Measurements from ENCODE around the gene COBL.

DNA sequence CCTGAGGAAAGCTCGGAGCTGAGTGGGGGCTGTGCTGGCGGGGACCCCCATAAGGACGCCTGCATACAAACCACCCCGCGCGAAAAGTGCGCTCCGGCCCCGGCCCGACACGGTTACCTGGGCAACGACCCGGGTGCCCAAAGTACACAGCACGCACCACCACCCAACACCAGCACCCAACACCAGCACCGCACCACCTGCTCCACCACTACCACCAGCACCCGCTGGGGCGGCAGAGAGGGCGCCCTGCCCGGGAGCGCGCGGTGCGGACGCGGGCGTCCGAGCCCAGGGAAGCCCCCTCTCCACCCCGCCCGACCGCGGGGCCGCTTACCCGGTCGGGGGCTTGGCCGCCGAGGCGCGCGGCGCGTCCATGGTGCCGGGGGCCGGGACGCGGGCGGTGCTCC lies 345 bp downstream of the COBL start:
- TF ChIP-seq, protein P1, sequence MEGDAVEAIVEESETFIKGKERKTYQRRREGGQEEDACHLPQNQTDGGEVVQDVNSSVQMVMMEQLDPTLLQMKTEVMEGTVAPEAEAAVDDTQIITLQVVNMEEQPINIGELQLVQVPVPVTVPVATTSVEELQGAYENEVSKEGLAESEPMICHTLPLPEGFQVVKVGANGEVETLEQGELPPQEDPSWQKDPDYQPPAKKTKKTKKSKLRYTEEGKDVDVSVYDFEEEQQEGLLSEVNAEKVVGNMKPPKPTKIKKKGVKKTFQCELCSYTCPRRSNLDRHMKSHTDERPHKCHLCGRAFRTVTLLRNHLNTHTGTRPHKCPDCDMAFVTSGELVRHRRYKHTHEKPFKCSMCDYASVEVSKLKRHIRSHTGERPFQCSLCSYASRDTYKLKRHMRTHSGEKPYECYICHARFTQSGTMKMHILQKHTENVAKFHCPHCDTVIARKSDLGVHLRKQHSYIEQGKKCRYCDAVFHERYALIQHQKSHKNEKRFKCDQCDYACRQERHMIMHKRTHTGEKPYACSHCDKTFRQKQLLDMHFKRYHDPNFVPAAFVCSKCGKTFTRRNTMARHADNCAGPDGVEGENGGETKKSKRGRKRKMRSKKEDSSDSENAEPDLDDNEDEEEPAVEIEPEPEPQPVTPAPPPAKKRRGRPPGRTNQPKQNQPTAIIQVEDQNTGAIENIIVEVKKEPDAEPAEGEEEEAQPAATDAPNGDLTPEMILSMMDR (conservative IDR thresholded peaks at IDR 0.05) = no peak; the same call in 1 of the 2 replicates
- TF ChIP-seq EZH2 (IDR thresholded peaks at IDR 0.05; ENCODE audit: low read depth) = no peak
